HAP-1 (cell line): ENCODE measurements around the gene PANX1.

Source experiments
- DNase-seq, 2 experiments: peaks; one replicate each; pipeline ENCODE4 v3.0.0-alpha.2; 2016 to 2020; ENCODE audit warnings: low spot score in 2 of 2
- H3K27me3 ChIP-seq: fragments of 250-450 bp; sonication (Bioruptor Pico); 2 replicates; pipeline ENCODE4 v1.5.1; 2020; ENCODE audit warnings: low read depth, mild to moderate bottlenecking, moderate library complexity
- H3K36me3 ChIP-seq: fragments of 250-450 bp; sonication (Bioruptor Pico); replicated peaks from 2 replicates; pipeline ENCODE4 v1.5.1; 2020; ENCODE audit warnings: mild to moderate bottlenecking
- H3K4me1 ChIP-seq: fragments of 250-450 bp; sonication (Bioruptor Pico); 2 replicates; pipeline ENCODE4 v1.5.1; 2020; ENCODE audit warnings: mild to moderate bottlenecking
- H3K4me3 ChIP-seq: fragments of 250-450 bp; sonication (Bioruptor Pico); 2 replicates; pipeline ENCODE4 v1.5.1; 2020; ENCODE audit warnings: mild to moderate bottlenecking, moderate library complexity
- H3K9me3 ChIP-seq: fragments of 250-450 bp; sonication (Bioruptor Pico); 2 replicates; pipeline ENCODE4 v1.5.1; 2020; ENCODE audit warnings: mild to moderate bottlenecking, moderate library complexity
- in situ Hi-C: fragments of 300-500 bp; cut with MboI; formaldehyde crosslinking; loops from 3 replicates; pipeline ENCODE4 v1.14.3; 2020; ENCODE audit warnings: low sequenced_read_pairs, inconsistent platforms, mixed read lengths

Gene PANX1

GRCh38 chr11:94132823-94133408 lies 4.3 kb downstream of the PANX1 start:
- no peaks in the 10 kb centered on the region for H3K9me3 ChIP-seq
- peaks cover 9% of the 10 kb centered on the region for H3K4me1 ChIP-seq
- H3K27me3 ChIP-seq = no peaks in the 10 kb centered on the region
- no peaks in the 10 kb centered on the region for H3K36me3 ChIP-seq
- no peak overlapping the region for H3K4me3 ChIP-seq
- no peak for DNase-seq
- in situ Hi-C loops = loop anchor here (25.0 kb wide), 1 partner anchor 396 kb away; the partner anchor contains the start of genes C11orf54 and TAF1D

GRCh38 chr11:94133752-94134151 lies 5.1 kb downstream of the PANX1 start:
- Histone ChIP-seq H3K36me3 (no peaks in the 10 kb centered on the region), H3K4me3 (no peak overlapping the region), H3K9me3 (no peaks in the 10 kb centered on the region), H3K27me3 (no peaks in the 10 kb centered on the region), H3K4me1 (peaks cover 9% of the 10 kb centered on the region)
- no peak for DNase-seq
- in situ Hi-C loops = loop anchor here (25.0 kb wide), 1 partner anchor 396 kb away; the partner anchor contains the start of genes C11orf54 and TAF1D

DNA sequence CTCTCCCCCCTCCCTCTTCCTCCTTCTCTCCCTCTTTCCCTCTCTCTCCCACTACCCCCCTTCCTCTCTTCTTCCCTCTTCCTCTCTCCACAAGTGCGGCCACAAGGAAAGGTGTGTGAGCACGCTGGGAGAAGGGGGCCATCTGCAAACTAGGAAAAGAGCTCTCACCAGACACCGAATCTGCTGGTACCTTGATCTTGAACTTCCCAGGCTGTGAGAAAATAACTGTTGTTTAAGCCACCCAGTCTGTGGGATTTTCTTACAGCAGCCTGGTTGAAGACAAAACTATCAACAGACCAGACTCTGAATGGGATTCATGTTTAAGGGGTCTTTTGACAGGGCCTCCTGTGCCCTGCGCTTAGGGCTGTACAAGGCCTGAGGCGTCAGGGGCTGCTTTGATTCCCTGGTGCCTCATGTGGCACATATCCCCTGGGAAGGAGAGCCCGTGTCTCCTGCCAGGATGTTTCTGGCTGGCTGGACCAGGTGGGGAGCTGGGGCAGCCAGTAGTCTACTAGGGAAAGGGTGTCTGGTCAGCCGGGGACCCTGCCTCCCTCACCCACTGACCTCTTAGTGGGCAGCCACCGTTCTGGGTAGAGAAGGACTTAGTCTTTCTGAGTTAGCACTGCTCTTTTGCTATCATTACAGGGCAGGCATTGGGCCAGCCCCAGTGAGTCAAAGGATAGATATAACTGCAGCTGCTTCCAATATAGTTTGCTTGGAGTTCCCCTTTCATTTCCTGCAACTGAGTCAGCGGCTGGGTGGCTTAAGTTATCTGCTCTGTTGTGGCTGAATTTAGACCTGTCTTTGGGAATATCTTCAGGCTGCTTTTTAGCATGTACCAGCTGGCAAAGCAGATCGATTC lies 6.2 kb downstream of the PANX1 start:
- Histone ChIP-seq H3K36me3 (no peaks in the 10 kb centered on the region), H3K27me3 (no peaks in the 10 kb centered on the region), H3K4me3 (no peak overlapping the region), H3K4me1 (peaks cover 5% of the 10 kb centered on the region), H3K9me3 (no peaks in the 10 kb centered on the region)
- in situ Hi-C loops = loop anchor here (25.0 kb wide), 1 partner anchor 398 kb away; the partner anchor contains the start of genes C11orf54 and TAF1D
- no peak for DNase-seq

DNA sequence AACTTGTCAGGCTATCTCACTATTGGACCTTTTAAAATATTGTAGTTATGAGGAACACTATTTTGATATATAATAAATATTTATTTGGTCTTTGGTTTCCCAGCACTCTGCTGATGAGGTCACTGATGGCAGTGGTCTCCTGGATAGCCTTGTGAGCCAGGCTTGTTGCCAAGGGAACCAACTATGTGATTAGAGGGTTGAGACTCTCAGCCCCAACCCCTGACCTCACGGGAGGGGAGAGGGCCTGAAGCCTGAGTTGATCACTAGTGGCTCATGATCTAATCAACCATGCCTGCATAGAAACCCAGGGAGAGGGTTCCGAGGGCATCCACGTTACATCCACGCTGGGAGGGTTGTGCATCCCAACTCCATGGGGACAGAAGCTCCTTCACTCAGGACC lies 10.8 kb downstream of the PANX1 start:
- Histone ChIP-seq H3K27me3 (no peaks in the 10 kb centered on the region), H3K9me3 (no peaks in the 10 kb centered on the region), H3K4me3 (no peak overlapping the region), H3K36me3 (no peaks in the 10 kb centered on the region), H3K4me1 (peaks cover 12% of the 10 kb centered on the region)
- in situ Hi-C loops = loop anchor here (25.0 kb wide), 1 partner anchor 402 kb away; the partner anchor contains the start of genes C11orf54 and TAF1D
- DNase-seq = no peak

DNA sequence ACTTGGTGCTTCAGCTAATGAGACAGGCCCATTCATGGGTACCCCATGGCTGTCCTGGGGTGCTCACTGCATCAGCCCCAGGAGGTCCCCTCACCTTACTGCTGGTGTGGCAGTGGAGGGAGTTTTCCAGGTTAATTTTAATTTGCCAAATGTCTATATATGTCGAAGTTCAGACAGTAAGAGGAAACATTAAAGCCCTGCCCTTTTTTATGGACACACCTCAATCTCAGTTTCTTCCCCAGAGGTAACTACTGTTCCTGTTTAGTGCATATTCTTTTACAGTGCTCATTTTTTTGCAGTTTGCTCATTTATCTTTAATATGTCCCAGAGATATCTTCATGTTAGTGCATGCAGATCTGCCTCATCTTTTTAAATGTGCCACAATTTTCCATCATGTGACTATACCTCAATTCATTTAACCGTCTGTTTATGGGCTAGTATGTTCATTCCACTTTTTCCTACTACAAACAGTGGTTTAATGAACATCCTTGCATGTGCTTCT lies 11.6 kb downstream of the PANX1 start:
- no peaks in the 10 kb centered on the region for H3K27me3 ChIP-seq
- no peaks in the 10 kb centered on the region for H3K36me3 ChIP-seq
- H3K9me3 ChIP-seq = no peaks in the 10 kb centered on the region
- H3K4me1 ChIP-seq = peaks cover 12% of the 10 kb centered on the region
- H3K4me3 ChIP-seq = no peak overlapping the region
- DNase-seq = no peak
- in situ Hi-C loops = loop anchor here (25.0 kb wide), 1 partner anchor 403 kb away; the partner anchor contains the start of genes C11orf54 and TAF1D

- Histone ChIP-seq H3K4me1 (peaks cover 12% of the 10 kb centered on the region), H3K4me3 (no peak overlapping the region), H3K36me3 (no peaks in the 10 kb centered on the region), H3K27me3 (no peaks in the 10 kb centered on the region), H3K9me3 (no peaks in the 10 kb centered on the region)
- in situ Hi-C loops = loop anchor here (25.0 kb wide), 1 partner anchor 404 kb away; the partner anchor contains the start of genes C11orf54 and TAF1D
- DNase-seq = no peak
Measured at GRCh38 chr11:94141511-94142307, 13.1 kb downstream of the PANX1 start.

DNA sequence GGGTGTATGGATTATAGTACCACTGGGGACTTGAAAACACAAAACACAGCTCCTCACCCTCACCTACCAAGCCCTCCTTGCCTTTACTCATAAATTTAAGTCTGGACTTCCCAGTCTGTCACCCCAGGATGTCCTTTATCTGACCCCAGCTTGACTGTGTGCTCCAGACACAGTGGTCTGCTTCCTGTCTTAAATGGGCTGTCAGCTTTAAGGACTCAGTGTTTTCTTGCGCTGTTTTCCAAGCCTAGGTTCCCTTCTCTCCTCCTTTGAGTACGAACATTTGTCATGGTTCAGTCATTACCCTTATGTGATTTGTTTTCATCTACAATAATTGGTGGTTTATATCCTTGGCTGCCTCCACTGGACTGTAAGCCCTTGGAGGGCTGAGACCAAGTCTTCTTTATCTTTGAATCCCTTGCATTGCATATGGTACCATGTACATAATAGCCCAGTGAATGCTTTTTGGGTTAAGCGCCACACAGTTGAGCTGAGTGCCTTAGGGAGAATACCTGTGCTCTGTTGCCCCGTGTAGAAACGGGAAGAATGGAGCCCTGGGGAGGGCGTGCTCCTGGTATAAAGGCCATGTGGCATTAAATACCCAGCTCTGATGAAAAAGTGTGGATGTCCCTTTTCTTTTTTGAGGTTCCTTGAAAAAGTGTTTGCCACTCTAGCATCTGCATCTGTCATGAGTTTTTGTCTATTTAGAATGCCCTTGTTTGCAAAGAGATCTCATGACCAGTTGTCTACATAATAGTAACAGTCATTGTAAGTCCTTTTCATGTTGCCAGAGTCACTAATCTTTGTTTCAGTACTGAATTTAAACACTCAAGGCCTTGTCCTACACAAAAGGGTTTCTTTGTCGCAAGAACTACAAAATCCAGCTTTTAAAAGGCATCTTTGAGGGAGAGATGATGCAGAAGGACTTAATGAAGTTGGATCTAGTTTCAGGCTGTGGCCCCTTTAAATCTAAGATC lies 14.0 kb downstream of the PANX1 start:
- in situ Hi-C loops = loop anchor here (25.0 kb wide), 1 partner anchor 405 kb away; the partner anchor contains the start of genes C11orf54 and TAF1D
- Histone ChIP-seq H3K4me3 (no peak overlapping the region), H3K36me3 (no peaks in the 10 kb centered on the region), H3K4me1 (peaks cover 12% of the 10 kb centered on the region), H3K27me3 (no peaks in the 10 kb centered on the region), H3K9me3 (no peaks in the 10 kb centered on the region)
- peak; percentile 31 to 68 for DNase-seq

DNA sequence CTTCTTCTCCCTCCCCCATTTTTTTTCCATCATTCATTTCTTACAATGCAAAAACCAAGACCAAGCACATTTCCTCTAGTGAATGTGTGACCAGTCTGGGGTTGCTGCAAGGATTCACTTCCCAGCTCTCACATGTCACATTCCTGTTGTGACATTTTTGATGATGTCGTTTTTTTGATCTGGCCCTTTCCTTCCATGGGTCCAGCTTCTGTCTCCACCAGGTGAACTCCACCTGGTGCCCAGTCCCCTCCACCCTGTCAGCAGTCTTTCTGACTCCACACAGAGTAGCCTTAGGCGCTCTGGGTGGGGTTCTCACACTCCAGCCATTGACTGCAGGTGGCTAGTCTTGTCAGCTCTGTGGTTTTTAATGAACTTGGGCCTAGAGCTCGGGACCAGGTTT lies 15.6 kb downstream of the PANX1 start:
- Histone ChIP-seq H3K4me1 (peaks cover 12% of the 10 kb centered on the region), H3K9me3 (no peaks in the 10 kb centered on the region), H3K36me3 (no peaks in the 10 kb centered on the region), H3K27me3 (no peaks in the 10 kb centered on the region), H3K4me3 (no peak overlapping the region)
- in situ Hi-C loops = loop anchor here (25.0 kb wide), 1 partner anchor 407 kb away; the partner anchor contains the start of genes C11orf54 and TAF1D
- DNase-seq = no peak

DNA sequence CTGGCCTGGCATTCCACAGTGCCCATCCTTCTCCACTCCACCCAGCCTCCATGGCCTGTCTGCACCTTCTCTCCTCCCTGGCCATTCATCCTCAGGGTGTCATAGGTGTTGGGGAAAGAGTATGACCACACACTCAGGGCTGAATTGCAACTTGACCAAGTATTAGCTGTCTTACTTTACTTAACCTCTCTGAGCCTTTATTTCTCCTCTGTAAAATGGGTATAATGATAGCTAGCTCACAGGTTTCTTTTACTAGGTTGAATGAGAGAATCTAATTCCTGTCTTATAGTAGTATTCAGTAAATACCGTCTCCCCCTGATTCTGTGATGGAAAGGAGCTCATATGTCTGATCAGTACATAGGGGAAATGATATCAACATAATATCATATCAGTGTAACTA lies 16.0 kb downstream of the PANX1 start:
- Histone ChIP-seq H3K27me3 (no peaks in the 10 kb centered on the region), H3K36me3 (no peaks in the 10 kb centered on the region), H3K4me1 (peaks cover 12% of the 10 kb centered on the region), H3K4me3 (no peak overlapping the region), H3K9me3 (no peaks in the 10 kb centered on the region)
- no peak for DNase-seq
- in situ Hi-C loops = loop anchor here (25.0 kb wide), 1 partner anchor 407 kb away; the partner anchor contains the start of genes C11orf54 and TAF1D

- DNase-seq = no peak
- H3K4me3 ChIP-seq = no peak overlapping the region
- H3K27me3 ChIP-seq = no peaks in the 10 kb centered on the region
- no peaks in the 10 kb centered on the region for H3K9me3 ChIP-seq
- H3K36me3 ChIP-seq = no peaks in the 10 kb centered on the region
- H3K4me1 ChIP-seq = peaks cover 12% of the 10 kb centered on the region
- in situ Hi-C loops = loop anchor here (25.0 kb wide), 1 partner anchor 408 kb away; the partner anchor contains the start of genes C11orf54 and TAF1D
Measured at GRCh38 chr11:94145431-94145830, 16.8 kb downstream of the PANX1 start.

GRCh38 chr11:94145916-94146315 lies 17.3 kb downstream of the PANX1 start:
- Histone ChIP-seq H3K4me1 (peaks cover 12% of the 10 kb centered on the region), H3K9me3 (no peaks in the 10 kb centered on the region), H3K4me3 (no peak overlapping the region), H3K27me3 (no peaks in the 10 kb centered on the region), H3K36me3 (no peaks in the 10 kb centered on the region)
- no peak for DNase-seq
- in situ Hi-C loops = loop anchor here (25.0 kb wide), 1 partner anchor 409 kb away; the partner anchor contains the start of genes C11orf54 and TAF1D

- no peak overlapping the region for H3K4me3 ChIP-seq
- DNase-seq = no peak
- peaks cover 8% of the 10 kb centered on the region for H3K4me1 ChIP-seq
- in situ Hi-C loops = loop anchor here (25.0 kb wide), 1 partner anchor 410 kb away; the partner anchor contains the start of genes C11orf54 and TAF1D
- H3K27me3 ChIP-seq = no peaks in the 10 kb centered on the region
- H3K9me3 ChIP-seq = no peaks in the 10 kb centered on the region
- H3K36me3 ChIP-seq = no peaks in the 10 kb centered on the region
Measured at GRCh38 chr11:94147433-94147845, 18.8 kb downstream of the PANX1 start.
